HPDE6-E6E7 (cell line): ENCODE results near the gene SVIP.
A peak's percentile ranks its signal among the peaks of the same experiment; 100 is the strongest.

ENCODE experiments used
- DNase-seq: peaks from one replicate; pipeline ENCODE4 v3.0.0; 2011; ENCODE audit warnings: missing footprints; ENCODE audit errors: extremely low spot score

Gene SVIP

DNA sequence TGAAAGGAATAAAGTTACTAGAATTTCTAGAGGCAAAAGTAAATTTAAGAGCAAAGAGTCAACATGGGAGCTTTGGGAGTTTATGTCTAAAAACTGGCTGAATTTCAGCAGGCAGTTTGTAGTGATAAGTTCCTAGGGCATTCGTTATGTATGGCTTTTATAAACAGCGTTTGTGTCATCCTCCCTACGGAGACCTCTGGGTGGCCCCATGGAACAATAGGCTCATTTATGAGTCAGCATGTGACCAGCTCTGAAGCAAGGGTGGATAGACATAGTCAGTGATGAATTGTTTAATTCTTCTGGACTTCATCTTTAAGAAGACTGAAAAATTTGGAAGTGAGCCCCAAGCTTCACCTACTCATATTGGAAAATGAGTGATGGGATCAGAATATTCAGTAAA lies 37.1 kb downstream of the SVIP start:
- peak; percentile 26 for DNase-seq

DNA sequence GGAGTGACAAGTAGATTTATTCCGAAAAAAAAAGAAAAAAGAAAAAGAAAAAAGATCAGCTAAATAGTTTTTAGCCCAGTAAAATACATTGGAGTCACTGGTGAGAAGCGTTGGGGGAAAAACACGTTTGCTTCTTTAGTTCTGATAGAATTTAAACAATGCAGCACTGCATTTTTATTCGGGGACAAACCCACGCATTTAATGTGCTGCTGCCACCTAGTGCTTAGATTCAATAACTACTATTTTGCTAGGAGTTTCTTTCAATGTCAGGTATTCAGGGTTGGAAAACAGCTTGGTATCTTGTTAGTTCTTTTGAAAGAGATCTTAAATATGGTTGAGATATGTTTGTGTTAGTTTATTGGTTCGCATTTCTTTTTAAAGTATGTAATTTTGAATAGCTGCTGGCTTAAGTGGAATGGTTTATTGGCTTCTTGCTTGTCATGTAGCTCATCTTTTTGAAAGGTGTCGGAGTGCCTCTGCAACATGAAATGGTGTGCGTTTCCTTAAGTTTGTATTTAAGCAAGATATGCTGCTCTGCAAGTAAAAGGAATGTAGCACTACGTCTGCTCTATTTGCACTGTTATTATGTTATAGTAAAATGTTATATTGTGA lies 41.9 kb downstream of the SVIP start:
- DNase-seq, result no peak

DNA sequence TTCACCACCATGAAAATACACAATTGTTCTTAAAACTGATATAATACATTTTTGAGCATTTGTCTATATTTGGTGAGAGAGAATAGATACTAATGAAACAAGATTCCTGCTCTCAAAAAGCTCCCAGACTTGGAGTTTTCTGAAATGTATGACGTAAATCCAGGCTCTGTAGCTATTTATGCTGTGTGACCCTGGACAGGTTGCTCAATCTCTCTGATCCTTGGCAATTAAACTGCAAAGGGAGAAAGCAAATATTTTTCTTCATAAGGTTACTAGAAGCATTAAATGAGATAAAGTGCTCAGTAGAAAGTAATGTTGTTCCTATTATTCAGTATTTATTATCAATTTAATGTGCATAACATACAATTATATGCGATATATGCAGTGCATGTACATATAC lies 42.5 kb downstream of the SVIP start:
- no peak for DNase-seq

DNA sequence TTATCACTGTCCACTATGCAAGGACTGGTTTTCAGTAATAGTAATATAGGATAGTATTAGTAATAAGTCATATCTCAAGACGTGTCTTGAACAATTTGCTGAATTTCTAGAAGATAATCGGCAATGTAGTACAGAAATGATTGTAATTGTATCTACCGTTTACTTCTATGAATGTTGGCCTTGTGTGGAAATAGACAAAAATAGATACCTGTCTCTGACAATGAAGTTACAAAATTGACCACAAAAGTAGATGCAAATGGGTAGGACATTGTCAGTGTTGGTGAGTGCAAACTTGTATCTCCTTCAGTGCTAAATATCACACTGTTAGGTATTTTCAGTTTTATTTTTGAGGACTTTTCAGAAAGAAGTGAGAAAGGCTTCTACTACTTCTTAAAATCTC lies 43.1 kb downstream of the SVIP start:
- DNase-seq, result no peak

DNA sequence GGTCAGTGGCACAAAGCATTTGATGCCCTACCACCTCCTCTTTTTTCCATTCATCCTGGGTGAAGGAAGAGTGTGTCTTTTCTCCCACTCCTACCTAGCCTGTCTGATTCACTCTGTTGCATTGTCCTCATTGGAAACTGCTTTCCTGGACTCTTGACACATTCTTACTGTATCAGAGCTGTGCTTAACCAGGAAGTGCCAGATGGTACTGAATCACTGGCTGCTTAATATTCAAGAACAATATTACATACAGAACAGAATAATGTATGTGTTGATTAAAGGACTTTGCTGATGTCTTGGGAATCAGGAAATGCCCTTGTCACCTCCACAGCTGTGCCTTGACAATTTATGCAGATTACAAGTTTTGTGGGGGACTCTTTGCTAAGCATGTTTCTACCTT lies 44.4 kb downstream of the SVIP start:
- DNase-seq, result peak; percentile 23

DNA sequence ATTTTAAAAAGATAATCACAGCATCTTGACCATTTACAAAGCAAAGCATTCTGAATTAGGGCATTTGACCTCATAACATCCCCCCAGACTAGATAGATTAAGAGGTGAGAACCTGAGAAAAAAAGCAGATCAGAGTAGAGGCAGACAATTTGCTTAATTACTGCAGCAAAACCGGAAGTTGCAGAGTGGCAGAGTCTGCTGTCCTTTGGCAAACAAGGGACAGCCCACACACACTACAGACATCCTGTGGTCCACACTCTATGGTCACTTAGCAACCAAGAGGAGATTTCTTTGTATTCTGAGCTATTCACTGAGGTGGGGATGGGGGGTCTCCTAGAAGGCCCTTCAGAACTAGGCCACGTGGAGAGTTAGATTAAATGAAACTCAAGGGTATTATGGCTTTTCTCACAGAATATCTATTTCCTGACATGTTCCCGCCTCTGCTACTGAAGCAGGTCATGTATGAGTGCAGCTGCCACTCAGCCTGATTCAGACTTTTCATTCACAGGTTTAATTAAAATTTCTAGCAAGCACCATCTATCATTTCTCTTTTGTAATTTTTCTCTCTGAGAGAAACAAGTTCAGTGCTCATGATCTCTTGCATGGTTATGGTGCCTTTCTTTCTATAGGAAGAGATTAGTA lies 48.5 kb downstream of the SVIP start:
- DNase-seq, result no peak

DNA sequence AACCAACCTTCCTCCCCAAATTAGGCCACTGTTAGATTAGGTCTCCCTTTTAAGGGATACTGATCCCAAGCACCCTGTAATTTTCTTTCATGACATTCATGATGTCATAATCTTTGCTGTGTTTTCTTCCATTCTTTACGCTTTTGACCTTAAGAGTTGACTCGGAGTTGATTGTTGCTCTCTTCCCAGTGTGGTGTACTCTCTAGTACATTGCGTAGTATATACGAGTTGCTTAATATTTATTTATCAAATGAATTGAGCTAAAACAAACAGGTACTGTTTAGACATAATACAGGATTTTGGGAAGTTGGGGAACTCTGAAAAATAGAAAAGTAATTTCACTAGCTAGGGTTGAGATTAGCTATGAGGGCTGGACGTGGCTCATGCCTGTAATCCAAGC lies 49.8 kb downstream of the SVIP start:
- no peak for DNase-seq

DNA sequence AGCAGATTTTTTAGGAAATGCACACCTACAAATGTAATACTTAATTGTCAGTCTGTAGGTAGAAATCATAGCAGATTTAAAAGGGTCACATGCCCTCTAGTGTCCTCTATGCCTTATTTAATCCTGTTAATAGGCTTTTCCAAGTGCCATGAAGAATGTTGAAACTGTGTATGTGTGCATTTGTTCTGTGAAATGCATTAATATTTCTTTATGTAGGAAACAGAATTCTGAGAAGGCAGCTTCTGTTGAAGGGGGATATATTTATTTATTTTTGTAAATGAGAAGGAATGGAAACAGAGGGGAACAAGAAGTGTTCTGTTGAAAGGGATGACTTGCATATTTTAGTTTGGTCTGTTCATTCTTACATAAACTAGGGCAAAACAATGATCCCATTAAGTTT lies 51.0 kb downstream of the SVIP start:
- DNase-seq, result no peak

DNA sequence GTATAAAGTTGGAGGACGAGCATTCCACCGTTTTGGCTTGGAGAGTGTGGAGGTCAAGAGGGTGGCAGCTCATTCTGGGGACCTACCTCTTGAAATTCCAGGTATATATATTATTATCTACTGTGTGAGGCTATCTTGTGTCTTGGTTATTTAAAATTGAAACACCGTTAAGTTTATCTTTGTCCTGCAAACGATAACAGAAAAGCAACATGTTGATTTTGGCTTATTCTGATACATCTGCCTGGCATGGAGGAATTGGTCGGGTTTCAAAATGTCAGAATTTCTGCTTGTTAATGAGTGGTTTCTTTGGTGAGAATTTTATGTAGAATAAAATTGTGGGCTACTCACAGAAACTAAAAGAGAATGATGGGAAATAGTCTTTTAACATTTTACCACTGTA lies 54.4 kb downstream of the SVIP start:
- DNase-seq, result no peak

DNA sequence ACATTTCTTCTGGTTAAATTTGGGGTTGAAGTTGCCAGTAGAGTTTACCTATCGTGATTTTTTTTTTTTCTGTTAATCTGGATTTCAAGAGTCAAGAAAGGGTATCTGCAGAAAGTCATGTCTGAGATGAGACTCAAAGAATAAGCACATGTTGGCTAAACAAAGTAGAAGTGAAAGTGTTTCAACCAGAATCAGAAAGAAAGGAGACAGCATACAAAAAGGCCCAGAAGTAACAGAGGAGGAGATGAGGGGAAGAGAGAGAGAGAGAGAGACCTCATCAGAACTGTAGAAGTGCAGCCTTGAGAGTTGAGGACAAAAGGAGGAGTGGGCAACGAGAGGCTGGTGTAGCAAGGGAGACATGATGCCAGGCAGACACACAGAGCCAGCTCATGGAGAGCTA lies 54.9 kb downstream of the SVIP start:
- no peak for DNase-seq

DNA sequence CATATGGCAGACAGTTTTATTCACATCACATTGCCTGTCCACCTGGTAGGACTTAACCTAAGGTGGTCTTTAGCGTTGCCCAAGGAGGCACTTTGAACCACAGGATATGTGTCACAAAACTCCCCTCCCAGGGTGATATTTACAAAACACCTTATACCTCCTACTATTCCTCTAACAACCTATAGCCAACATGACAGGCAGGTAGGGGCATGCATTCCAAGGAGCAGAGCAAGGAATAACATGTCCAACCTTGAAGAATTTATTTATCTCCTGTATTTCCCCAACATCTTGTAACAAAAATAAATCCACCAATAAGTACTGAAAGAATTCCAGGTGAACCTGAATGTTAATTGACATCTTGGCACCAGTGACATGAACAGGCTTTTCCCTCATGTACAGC lies 60.5 kb downstream of the SVIP start:
- no peak for DNase-seq
